ENCODE measurements around the gene RPS18. TPM values are rescaled to one million over a fixed set of nuclear protein-coding genes. Genes with fewer than 3 reads are reported as not detected.
"Not testable (repeated sequence)": the region's sequence is repeated elsewhere in the genome, so short reads cannot be mapped to it uniquely, and the experiment has no call there.

RPS18 gene
- 1,000 to 10,000 TPM; 4,043 to 6,696 (median 6,204) TPM for total RNA-seq

GRCh38 chr6:33271468-33272274, at the start of gene RPS18, which contains the start of gene VPS52:
Gene RPS18, plus strand, starts transcription at chr6:33272075. Its CDS starts 45 bp downstream, at chr6:33272120.
Gene VPS52, minus strand, starts transcription at chr6:33271876. Its CDS starts 201 bp downstream, at chr6:33271675.
- peak in 1 of 2 donors; percentile 76 for TF ChIP-seq POLR2A (IDR thresholded peaks at IDR 0.05)
- TF ChIP-seq CTCF (IDR thresholded peaks at IDR 0.05), result no peak
- intact Hi-C loops (cut with DNase I; ENCODE audit: low total_unique reads), result no loop called here
- DNase-seq (ENCODE audit: low spot score in 2 of 2), result peak; percentile 97 to 98
- 0% methylated on average over 48 of the region's 48 CpGs for WGBS, 2 donors
- peak within 1 kb of the TSS; percentile 89 for H3K4me3 ChIP-seq (ENCODE audit: low read depth, poor library complexity, severe bottlenecking)

- 43 to 44% methylated on average over 14 of the region's 14 CpGs for WGBS, 2 donors
- intact Hi-C loops (cut with DNase I; ENCODE audit: low total_unique reads); H3K4me3 ChIP-seq (ENCODE audit: low read depth, poor library complexity, severe bottlenecking): not testable (repeated sequence)
- peak in 1 of 2 donors; percentile 18 for DNase-seq (ENCODE audit: low spot score in 2 of 2)
Observed at GRCh38 chr6:33226503-33227120, 45.3 kb upstream of the RPS18 start.

- TF ChIP-seq POLR2A (IDR thresholded peaks at IDR 0.05), result no peak
- no peak for TF ChIP-seq CTCF (IDR thresholded peaks at IDR 0.05)
- no peak overlapping the region for H3K4me3 ChIP-seq (ENCODE audit: low read depth, poor library complexity, severe bottlenecking)
- peak in 1 of 2 donors; percentile 57 for DNase-seq (ENCODE audit: low spot score in 2 of 2)
- intact Hi-C loops (cut with DNase I; ENCODE audit: low total_unique reads), result no loop called here
- 27 to 31% methylated on average over 6 of the region's 6 CpGs for WGBS, 2 donors
Observed at GRCh38 chr6:33235221-33235634, 36.6 kb upstream of the RPS18 start.

- intact Hi-C loops (cut with DNase I; ENCODE audit: low total_unique reads), result no loop called here
- no peak overlapping the region for H3K4me3 ChIP-seq (ENCODE audit: low read depth, poor library complexity, severe bottlenecking)
- DNase-seq (ENCODE audit: low spot score in 2 of 2), result no peak
- TF ChIP-seq CTCF (IDR thresholded peaks at IDR 0.05) (no peak), POLR2A (IDR thresholded peaks at IDR 0.05) (no peak)
Observed at GRCh38 chr6:33236328-33236727, 35.5 kb upstream of the RPS18 start.

- intact Hi-C loops (cut with DNase I; ENCODE audit: low total_unique reads), result no loop called here
- no peak for DNase-seq (ENCODE audit: low spot score in 2 of 2)
- no peak overlapping the region for H3K4me3 ChIP-seq (ENCODE audit: low read depth, poor library complexity, severe bottlenecking)
- WGBS, 2 donors, result 85 to 87% methylated on average over 6 of the region's 6 CpGs
- TF ChIP-seq POLR2A (IDR thresholded peaks at IDR 0.05), result no peak
- TF ChIP-seq CTCF (IDR thresholded peaks at IDR 0.05), result no peak
Observed at GRCh38 chr6:33236852-33237251, 35.0 kb upstream of the RPS18 start.

- DNase-seq (ENCODE audit: low spot score in 2 of 2), result peak in 1 of 2 donors; percentile 7
- no peak overlapping the region for H3K4me3 ChIP-seq (ENCODE audit: low read depth, poor library complexity, severe bottlenecking)
- TF ChIP-seq CTCF (IDR thresholded peaks at IDR 0.05) (no peak), POLR2A (IDR thresholded peaks at IDR 0.05) (no peak)
- intact Hi-C loops (cut with DNase I; ENCODE audit: low total_unique reads), result loop anchor here (2.0 kb wide), 1 partner anchor 195 kb away; no protein-coding TSS in a partner anchor
- 52 to 71% methylated on average over 2 of the region's 2 CpGs for WGBS, 2 donors
Observed at GRCh38 chr6:33237741-33238140, 34.1 kb upstream of the RPS18 start.
